GM10266 (cell line): Measurements from ENCODE around the gene FAM110A.
"Not testable (repeated sequence)": the region's sequence is repeated elsewhere in the genome, so short reads cannot be mapped to it uniquely, and the experiment has no call there.

ENCODE experiments used
- DNase-seq: peaks from one replicate; pipeline ENCODE4 v3.0.0; 2012; ENCODE audit errors: extremely low spot score
- TF ChIP-seq, protein P1 (sequence below): IDR thresholded peaks from 2 replicates; pipeline ENCODE4 v1.5.1; 2012; ENCODE audit warnings: mild to moderate bottlenecking, low read depth; ENCODE audit not compliant: control insufficient read depth, insufficient read depth; ENCODE audit errors: missing control alignments

The FAM110A gene

DNA sequence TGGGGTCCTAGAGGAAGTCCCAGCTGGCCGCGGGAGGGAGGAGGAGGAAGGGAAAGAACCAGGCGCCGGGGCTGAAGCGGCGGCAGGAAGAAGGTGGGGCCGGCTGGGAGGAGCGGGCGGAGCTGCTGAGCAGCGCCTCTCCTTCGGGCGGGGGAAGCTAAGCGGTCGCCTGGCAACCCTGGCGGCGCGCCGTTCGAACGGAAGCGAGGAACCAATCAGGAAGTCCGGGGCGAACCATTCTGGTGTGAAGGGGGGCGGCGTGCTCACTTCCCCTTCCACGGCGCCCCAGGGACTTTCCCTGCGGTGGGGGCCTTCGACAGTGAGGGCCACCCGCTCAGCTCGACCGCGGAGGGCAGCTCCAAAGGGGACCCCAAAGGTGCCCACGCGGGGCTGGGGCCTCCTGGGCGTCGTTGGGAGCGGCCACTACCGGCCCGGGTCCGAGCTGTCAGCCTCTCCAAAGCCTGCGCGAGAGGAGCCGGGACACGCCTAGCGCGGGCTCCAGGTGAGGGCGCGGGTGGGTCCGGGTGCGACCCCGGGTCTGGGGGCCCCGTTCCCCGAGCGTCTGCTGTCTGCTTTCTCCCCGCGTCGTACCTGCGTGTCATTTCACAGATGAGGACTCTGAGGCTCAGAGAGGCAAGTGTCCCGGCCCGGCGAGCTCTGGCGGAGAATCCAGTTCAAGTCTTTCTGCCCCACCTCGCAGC is at the start of gene FAM110A:
FAM110A (plus strand) TSS at position 266 of the 701 bp plus-strand sequence. CDS start 11,090 bp downstream, outside the sequence.
- TF ChIP-seq, protein P1, sequence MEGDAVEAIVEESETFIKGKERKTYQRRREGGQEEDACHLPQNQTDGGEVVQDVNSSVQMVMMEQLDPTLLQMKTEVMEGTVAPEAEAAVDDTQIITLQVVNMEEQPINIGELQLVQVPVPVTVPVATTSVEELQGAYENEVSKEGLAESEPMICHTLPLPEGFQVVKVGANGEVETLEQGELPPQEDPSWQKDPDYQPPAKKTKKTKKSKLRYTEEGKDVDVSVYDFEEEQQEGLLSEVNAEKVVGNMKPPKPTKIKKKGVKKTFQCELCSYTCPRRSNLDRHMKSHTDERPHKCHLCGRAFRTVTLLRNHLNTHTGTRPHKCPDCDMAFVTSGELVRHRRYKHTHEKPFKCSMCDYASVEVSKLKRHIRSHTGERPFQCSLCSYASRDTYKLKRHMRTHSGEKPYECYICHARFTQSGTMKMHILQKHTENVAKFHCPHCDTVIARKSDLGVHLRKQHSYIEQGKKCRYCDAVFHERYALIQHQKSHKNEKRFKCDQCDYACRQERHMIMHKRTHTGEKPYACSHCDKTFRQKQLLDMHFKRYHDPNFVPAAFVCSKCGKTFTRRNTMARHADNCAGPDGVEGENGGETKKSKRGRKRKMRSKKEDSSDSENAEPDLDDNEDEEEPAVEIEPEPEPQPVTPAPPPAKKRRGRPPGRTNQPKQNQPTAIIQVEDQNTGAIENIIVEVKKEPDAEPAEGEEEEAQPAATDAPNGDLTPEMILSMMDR: no peak
- DNase-seq: peak; percentile 95

DNA sequence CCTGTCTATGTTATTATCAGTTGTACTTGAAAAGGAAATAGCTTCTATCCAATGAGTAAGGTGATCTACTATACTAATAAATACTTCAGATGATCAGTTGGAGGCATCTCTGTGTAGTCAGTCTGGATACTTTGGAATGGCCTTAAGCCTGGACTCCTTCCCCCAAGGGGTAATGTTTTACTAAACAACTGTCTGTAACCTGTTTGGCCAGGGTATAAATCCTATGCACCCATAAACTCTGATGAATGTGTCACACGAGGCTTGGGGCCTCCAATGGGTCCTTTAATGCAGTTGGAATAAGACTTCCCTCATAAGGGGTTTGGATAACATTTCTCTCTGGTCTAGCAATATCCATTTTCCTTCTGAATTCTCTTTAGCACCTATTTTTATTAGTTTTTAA is 45.7 kb upstream of the FAM110A start:
- no peak for DNase-seq
- TF ChIP-seq, protein P1: no peak

DNA sequence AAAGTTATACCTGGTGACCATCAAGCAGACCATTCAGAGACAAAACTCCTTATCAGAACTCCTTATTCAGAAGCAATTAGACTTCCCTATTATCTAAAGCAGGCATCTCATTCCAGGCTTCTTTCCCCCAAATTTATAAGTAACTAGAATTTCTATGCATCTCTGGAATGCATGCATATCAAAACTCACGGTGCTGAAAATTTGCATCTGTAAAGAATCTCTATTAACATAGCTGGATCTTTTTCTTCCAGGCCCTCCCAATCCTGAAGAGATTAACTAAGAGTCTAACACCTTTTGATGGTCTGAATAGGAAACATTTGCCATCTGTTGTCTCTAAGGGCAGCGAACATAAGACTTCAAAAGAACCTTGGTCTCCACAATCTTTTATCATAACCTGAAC is 42.5 kb upstream of the FAM110A start:
- TF ChIP-seq, protein P1: no peak
- no peak for DNase-seq

DNA sequence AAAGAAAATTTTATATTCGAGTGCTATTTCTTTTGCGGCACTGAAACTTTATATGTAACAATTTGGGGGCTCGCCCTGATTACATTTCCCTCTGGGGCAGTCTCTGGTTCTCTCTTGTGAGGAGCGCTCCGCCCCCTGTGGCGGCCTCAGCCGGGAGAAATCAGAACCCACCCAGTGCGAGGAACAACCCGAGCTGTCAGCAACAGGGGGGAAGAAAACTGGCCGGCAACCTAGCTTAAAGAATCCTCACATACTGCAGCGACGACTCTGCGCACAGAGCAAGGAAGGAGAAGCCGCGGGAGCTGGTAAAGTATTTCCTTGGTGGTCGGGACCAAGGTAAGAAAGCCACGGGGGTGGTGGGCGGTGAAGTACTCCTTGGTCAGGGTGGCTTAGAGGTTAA is 41.3 kb upstream of the FAM110A start:
- TF ChIP-seq, protein P1: no peak
- no peak for DNase-seq

DNA sequence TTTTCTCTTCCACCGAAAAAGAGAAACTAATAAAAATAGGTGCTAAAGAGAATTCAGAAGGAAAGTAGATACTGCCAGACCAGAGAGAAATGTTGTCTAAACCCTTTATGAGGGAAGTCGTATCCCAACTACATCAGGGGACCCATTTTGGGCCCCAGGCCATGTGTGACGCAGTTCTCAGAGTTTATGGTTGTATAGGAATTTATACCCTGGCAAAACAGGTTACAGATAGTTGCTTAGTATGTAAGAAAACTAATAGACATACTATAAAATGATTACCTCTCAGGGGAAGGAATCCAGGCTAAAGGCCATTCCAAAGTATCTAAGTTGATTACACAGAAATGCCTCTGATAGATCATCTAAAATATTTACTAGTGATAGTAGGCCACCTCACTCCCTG is 36.6 kb upstream of the FAM110A start:
- TF ChIP-seq, protein P1: no peak
- no peak for DNase-seq

DNA sequence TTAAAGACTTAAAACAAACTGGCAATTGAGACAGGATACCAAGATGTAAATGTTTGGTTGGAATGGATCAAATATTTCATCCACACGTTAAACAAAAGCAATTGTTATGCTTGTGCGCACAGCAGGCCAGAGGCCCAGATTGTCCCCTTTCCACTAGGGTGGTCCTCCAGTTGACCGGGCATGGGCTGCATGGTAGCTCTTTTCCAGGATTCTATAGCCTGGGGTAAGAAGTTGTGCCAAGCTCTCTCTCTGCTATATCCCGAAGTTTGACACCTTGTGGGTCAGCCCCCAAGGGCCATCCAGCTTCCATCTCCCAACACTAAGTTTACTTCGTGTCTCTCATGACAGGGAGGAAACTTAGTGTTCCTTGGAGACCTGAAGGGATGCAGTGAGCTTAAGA is 34.8 kb upstream of the FAM110A start:
- DNase-seq: not testable (repeated sequence)

DNA sequence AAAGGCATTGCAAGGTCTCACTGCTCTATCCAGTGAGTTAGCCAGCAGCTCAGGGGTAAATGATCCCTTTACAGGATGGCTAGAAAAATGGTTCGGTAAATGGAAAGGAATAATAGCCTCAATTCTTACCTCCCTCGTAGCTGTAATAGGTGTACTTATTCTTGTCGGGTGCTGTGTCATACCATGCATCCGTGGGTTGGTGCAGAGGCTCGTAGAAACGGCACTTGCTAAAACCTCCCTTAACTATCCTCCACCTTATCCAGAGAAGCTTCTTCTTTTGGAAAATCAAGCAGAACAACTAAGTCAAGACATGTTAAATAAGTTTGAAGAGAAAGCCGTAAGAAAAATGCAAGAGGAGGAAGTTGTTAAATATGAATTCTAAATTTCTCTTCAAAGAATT is 33.5 kb upstream of the FAM110A start:
- DNase-seq: not testable (repeated sequence)

DNA sequence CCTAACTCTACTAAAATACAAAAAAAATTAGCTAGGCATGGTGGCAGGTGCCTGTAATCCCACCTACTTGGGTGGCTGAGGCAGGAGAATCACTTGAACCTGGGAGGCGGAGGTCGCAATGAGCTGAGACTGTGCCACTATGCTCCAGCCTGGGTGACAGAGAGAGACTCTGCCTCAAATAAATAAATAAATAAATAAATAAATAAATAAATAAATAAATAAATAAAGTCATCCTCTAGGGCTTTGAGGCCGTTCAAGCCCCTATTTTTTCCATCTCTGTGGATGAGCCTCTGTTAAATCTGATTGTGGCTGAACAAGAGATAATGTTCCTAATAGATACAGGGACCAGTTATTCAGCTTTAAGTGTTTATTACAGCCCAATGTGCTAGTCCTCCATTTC is 31.8 kb upstream of the FAM110A start:
- DNase-seq: no peak
- TF ChIP-seq, protein P1: no peak
